IPS-11a (cell line): ENCODE data around the gene KRTAP5-4.
A peak's percentile ranks its signal among the peaks of the same experiment; 100 is the strongest.
"Not testable (repeated sequence)": the region's sequence is repeated elsewhere in the genome, so short reads cannot be mapped to it uniquely, and the experiment has no call there.

Experiments
- H3K4me3 ChIP-seq: one replicate; pipeline ENCODE4 v1.5.1; 2013; ENCODE audit warnings: low read depth, low read length, control low read depth

Gene KRTAP5-4

GRCh38 chr11:1604181-1604580, 17.8 kb downstream of the KRTAP5-4 start:
- no peak overlapping the region for H3K4me3 ChIP-seq

DNA sequence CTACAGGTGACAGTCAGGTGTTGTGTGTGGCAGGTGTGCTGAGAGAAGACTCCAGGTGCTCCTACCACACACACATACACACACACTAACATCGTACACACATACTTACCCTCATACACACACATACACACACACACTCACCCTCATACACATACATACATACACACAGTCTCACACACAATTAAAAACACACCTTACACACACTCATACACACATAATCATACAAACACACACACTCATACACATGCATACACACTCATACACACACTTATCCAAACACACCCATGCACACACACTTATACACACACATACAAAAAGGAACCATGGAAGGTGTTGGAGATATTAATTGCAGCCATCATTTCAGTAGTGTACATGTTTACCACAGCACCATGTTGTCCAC, 18.3 kb downstream of the KRTAP5-4 start:
- H3K4me3 ChIP-seq: no peak overlapping the region

GRCh38 chr11:1601663-1602062, 20.3 kb downstream of the KRTAP5-4 start:
- H3K4me3 ChIP-seq: not testable (repeated sequence)

GRCh38 chr11:1600626-1601025, 21.3 kb downstream of the KRTAP5-4 start:
- no peak overlapping the region for H3K4me3 ChIP-seq

DNA sequence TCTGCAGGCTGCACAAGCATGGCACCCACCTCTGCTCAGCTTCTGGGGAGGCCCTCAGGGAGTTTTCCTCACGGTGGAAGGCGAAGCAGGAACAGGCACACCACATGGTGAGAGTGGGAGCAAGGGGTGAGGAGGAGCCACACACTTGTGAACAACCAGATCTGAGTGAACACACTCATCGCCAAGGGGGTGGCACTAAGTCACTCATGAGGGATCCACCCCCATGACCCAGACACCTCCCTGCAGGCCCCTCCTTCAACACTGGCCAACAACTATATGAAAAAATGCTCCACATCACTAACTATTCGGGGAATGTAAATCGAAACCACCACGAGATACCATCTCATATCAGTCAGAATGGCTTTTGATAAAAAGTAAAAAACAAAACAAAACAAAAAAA, 23.1 kb downstream of the KRTAP5-4 start:
- no peak overlapping the region for H3K4me3 ChIP-seq

GRCh38 chr11:1598406-1598805, 23.5 kb downstream of the KRTAP5-4 start:
- not testable (repeated sequence) for H3K4me3 ChIP-seq

GRCh38 chr11:1597994-1598380, 24.0 kb downstream of the KRTAP5-4 start, which contains the start of gene KRTAP5-2:
Gene KRTAP5-2, minus strand, starts transcription at chr11:1598294. Its CDS starts 44 bp downstream, at chr11:1598250.
- no peak within 1 kb of the TSS for H3K4me3 ChIP-seq

DNA sequence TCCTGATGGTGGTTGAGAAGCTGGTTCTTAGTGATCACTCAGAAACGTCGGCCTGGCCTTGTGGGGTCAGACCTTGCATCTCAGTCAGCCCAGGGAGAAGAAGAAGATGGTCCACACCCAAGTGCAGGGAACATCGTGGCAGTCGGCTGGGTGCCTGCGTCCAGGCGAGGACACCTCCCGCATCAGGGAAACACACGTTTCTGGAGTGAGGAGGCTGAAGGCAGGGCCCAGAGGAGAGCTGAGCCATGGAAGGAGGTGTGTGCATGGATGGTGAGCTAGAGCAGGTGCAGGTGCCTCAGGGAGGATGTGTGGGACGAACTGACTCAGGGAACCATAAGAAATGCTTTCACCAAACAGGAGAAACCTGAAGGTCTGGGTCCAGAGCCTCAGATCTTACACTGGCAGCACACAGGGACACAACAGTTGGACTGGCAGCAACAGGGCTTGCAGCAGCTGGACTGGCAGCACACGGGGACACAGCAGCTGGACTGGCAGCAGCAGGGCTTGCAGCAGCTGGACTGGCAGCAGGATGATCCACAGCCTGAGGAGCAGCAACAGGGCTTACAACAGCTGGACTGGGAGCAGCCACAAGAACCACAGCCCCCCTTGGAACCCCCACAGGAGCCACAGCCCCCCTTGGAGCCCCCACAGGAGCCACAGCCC, 24.5 kb downstream of the KRTAP5-4 start:
- no peak overlapping the region for H3K4me3 ChIP-seq

DNA sequence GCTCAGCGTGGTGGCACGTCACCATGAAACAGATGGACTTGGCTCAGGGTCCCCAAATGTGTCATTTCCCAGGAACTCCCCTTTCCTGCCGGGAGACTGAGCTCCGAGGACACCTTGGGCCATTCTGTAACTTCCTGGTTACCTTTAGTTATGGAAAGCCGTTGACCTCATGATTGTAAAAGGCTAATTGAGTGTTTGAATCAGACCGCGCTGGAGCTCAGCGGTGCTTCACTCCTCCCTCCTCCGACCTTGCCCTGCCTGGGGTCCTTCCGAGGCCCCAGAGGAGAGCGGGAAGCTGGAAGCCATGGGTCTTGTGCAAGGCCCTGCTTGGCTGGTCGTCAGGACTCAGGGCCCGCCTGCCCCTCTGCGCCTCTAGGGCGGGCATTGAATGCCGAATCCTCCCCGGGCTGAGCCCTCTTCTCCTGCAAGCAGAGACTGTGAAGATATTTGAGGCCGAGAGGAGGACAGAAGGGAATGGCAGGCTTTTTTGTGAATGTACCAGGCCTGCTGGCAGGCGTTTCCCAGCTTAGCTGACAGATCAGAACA, 25.3 kb downstream of the KRTAP5-4 start:
- H3K4me3 ChIP-seq: not testable (repeated sequence)

GRCh38 chr11:1595994-1596575, 25.9 kb downstream of the KRTAP5-4 start:
- not testable (repeated sequence) for H3K4me3 ChIP-seq

- no peak overlapping the region for H3K4me3 ChIP-seq
Measured at GRCh38 chr11:1592628-1593027, 29.3 kb downstream of the KRTAP5-4 start.

- H3K4me3 ChIP-seq: no peak overlapping the region
Measured at GRCh38 chr11:1589996-1590395, 31.9 kb downstream of the KRTAP5-4 start.

DNA sequence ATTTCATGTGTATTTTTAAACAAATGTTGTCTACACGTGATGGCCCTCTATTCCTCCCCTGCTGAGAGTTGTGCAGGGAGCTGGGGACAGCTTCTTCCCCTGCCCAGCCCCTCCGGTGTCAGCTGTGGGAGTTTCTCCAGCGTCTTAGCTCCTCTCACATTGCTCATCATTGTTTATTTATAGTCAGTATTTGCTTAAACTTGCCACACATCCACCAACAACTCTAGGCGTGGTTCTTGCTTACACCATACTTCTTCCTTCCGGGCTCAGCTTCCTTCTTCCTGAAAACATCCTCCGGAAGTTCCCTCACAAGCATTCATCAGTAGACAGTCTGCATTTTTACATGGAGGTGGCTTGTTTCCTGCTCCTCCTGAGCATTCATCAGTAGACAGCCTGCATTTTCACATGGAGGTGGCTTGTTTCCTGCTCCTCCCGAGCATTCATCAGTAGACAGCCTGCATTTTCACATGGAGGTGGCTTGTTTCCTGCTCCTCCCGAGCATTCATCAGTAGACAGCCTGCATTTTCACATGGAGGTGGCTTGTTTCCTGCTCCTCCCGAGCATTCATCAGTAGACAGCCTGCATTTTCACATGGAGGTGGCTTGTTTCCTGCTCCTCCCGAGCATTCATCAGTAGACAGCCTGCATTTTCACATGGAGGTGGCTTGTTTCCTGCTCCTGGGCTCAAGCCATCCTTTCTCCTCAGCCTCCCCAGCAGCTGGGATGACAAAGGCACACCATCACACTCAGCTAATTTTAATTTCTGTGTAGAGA, 32.6 kb downstream of the KRTAP5-4 start:
- H3K4me3 ChIP-seq: not testable (repeated sequence)

GRCh38 chr11:1586699-1587098, 35.2 kb downstream of the KRTAP5-4 start:
- no peak overlapping the region for H3K4me3 ChIP-seq

DNA sequence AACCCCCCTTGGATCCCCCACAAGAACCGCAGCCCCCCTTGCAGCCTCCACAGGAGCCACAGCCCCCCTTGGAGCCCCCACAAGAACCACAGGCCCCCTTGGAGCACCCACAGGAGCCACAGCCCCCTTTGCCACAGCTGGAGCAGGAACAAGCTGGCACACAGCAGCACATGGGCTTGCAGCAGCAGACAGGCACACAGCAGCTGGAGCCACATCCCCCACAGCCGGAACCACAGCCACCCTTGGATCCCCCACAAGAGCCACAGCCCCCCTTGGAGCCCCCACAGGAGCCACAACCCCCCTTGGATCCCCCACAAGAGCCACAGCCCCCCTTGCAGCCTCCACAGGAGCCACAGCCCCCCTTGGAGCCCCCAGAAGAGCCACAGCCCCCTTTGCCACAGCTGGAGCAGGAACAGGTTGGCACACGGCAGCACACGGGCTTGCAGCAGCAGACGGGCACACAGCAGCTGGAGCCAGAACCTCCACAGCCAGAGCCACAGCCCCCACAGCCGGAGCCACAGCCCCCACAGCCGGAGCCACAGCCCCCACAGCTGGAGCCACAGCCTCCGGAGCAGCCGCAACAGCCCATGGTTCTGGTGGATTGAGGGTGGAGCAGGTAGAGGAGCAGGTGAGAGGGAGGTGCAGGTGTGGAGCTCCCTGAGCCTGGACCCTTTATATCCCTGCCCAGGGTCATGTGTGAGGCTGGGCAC, 37.1 kb downstream of the KRTAP5-4 start, which contains the start of gene KRTAP5-1:
Gene KRTAP5-1 (minus strand): TSS at position 623 of the 710 bp plus-strand sequence. CDS start 34 bp downstream, at position 589.
- not testable (repeated sequence) for H3K4me3 ChIP-seq

DNA sequence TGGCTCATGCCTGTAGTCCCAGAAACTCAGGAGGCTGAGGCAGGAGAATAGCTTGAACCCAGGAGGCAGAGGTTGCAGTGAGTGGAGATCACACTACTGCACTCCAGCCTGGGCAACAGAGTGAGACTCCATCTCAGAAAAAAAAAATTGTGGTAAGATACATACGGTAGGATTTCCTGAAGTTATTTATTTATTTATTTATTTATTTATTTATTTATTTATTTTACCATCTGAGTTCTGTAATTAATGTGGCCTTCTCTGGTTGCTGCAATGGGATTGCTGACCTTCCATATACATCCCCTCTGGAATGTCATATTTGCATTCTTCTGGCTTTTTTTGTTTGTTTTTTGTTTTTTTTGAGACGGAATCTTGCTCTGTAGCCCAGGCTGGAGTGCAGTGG, 39.0 kb downstream of the KRTAP5-4 start:
- not testable (repeated sequence) for H3K4me3 ChIP-seq

DNA sequence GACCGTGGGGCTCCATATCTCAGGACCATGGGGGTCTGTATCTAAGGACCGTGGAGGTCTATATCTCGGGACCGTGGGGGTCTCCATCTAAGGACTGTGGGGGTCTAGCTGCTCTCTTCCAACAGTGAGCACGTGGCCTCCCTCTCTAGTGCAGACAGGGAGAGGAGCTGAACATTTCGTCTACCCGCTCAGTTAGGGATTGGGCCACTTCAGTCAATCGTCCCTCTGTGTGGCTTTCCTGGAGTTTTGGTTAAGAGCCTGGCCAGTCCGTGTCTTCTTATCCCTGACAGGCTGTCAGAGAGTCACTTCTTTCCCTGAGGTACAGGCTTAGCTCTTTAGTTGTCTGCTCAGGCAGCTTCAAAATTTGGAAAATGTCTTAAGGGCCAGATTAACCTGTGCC, 40.0 kb downstream of the KRTAP5-4 start:
- H3K4me3 ChIP-seq: no peak overlapping the region

DNA sequence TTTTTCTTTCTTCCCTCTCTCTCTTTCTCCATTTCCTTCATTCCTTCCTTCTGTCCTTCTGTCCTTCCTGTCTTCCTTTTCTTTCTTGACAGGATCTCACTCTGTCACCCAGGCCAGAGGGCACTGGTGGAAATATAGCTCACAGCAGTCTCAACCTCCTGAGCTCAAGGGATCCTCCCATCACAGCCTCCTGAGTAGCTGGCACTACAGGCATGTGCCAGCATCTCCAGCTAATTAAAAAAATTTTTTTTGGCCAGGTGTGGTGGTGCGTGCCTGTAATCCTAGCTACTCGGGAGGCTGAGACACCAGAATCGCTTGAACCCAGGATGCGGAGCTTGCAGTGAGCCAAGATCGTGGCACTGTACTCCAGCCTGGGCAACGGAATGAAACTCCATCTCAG, 45.1 kb downstream of the KRTAP5-4 start:
- no peak overlapping the region for H3K4me3 ChIP-seq

- not testable (repeated sequence) for H3K4me3 ChIP-seq
Measured at GRCh38 chr11:1575756-1576155, 46.2 kb downstream of the KRTAP5-4 start.

DNA sequence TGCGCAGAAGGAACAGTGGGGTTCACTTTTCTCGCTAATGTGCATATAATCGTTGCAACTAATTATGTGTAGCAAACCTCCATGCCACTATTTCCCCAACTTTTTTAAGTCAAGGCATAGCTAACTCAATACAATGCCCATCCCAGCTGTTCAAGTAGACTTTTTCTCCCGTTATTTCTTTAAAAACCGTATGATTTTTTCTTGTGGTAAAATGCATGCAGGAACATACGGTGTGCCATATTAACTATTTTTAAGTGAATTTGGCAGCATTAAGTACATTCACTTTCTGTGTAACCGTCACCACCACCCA, 47.0 kb downstream of the KRTAP5-4 start:
- no peak overlapping the region for H3K4me3 ChIP-seq

GRCh38 chr11:1574238-1574932, 47.6 kb downstream of the KRTAP5-4 start:
- H3K4me3 ChIP-seq: peak overlapping the region; percentile 25
